ENCODE measurements around the gene DPM2.

DPM2 gene

GRCh38 chr9:127972236-127972871 is 34.7 kb upstream of the DPM2 start:
- no peak for DNase-seq

- peak; percentile 44 for DNase-seq
These were observed 33.9 kb upstream of the DPM2 start for GRCh38 chr9:127971357-127972235.

DNA sequence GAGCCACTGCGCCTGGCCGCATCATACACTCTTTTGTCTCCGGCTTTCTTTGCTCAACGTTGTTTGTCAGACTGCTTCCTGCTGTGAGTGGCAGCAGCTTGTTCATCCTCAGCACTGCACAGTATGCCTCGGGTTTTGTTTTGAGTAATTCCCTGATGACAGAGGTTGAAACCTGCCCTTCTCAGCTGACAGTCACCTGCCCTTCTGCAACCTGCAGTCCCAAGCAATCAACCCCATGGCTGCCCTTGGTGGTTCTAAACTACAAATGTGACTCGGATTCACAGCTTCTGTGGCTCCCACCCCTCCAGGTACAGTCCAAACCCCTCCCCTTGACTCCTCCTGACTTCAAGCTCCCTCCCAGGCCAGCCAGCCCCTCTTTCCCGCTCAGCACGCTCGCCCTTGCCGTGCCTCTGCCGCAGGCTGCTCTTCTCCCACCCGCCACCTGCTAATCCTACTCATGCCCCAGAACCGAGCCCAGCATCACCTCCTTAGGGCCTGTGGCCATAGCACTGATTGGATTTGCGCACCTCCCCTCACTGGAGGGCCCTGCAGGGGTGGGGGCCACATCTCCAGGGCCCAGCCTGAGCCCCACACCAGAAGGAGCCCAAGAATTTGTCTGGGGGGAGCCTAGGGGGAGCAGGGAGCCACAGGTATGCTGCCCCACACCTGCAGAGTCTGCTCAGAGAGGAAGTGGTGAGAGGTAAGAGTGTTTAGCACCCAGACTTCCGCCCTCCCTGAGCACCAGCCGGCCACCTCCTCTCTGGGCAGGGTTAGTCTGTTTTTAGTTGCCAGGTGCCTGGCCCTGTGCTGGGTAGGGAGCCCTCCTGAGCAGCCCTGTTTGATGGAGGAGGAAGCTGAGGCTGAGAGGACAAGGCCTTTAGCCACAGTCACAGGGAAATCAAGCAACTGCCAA is 33.0 kb upstream of the DPM2 start:
- DNase-seq, result peak; percentile 63

DNA sequence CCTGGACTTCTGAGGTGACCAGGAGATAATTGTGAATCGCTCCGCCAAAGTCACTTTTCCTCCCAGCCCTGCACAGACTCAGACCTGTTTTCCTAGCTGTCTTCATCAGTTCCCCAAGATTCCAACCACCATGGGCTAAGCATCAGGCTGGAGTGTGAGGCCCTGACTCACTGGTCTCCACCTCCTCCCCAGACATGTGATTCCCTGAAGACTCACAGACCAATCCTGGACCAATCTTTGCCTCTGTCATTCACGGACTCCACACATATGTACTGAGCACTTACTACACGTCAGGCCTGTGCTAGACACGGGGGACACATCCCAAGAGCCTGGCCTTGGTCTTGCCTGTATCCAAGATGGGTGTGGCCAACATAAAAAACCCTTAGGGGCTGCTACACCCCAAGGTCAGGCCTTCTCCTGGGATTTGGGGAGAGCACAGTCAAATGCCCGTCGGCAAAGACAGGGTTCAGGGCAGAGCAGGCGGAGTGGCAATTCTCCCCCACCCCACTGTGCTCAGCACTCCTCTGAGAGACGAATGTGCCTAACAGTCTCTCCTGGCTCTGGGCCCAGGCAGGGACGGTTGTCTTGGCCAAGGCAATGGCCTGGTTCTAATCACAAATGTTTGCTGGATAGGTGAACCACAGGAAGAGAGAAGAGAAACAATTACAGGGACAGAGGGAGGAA is 31.2 kb upstream of the DPM2 start:
- DNase-seq, result no peak

- DNase-seq, result peak; percentile 31
These were observed 30.4 kb upstream of the DPM2 start for GRCh38 chr9:127968042-127968441.

- DNase-seq, result peak; percentile 32
These were observed 29.6 kb upstream of the DPM2 start for GRCh38 chr9:127967151-127967809.

DNA sequence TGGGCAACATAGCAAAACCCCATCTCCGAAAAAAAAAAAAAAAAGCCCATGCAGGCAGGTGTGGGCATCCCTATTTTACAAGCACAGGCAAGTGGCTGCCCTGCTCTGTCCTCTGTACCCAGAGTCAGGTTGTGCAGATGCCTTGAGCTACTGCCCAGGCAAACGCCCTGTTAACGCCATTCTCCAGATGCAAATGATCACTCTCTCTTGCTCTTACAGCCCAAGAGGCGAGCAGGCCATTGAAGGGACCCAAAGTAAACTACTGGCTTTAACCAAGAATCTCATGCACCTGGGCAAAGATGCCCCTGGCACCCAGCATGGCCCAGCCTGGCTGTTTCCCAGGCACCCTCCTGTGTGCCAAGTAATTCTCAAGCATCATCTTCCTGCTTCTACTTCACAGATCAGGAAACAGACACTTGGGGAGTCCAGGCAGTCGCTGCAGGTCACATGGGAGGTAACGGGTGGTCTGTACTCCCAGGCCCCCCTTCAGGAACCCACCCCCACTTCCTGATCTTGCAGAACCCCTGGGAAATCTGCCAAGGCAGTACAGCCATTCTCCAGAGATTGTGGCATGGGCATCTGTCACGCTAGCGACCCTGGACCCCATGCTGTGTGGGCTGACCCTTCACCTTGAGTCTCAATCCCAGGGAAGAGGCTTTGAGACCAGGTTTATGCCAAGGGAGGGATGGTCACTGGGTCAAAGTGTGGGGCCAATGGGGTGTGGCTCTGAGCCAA is 28.9 kb upstream of the DPM2 start:
- no peak for DNase-seq

GRCh38 chr9:127965953-127966352 is 28.3 kb upstream of the DPM2 start:
- DNase-seq, result no peak

DNA sequence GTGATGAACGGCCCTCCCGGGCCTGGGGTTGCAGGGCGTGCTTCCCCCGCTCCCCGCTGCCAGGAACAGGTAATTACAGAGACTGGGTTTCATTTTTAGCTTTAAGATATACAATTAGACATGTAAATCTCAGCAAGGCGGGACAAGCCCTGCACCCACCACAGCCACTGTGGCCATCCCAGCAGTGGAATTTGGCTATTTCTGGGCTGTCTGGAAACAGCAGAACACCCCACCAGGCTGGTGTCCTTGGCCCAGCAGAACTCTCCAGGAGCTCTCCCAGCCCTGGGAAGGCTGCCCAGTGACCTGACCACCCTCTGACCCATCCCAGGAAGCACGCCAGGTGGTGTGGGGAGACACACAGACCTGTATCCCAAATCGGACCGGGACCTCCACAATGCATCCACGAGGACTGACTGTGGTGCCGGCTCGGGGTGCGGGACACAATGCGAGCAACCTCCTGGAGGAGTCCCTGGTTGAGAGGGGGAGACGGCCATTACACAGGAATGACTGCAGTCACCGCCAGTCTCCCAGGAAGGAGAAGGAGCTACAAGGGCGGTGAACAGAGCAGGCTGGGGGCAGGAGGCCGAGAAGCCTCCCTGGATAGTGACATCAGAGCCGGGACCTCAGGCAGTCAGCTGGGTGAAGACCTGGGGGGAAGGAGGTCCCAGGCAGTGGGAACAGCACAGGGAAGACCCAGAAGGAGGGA is 25.9 kb upstream of the DPM2 start:
- DNase-seq, result peak; percentile 30

GRCh38 chr9:127963041-127963358 is 25.3 kb upstream of the DPM2 start:
- no peak for DNase-seq

DNA sequence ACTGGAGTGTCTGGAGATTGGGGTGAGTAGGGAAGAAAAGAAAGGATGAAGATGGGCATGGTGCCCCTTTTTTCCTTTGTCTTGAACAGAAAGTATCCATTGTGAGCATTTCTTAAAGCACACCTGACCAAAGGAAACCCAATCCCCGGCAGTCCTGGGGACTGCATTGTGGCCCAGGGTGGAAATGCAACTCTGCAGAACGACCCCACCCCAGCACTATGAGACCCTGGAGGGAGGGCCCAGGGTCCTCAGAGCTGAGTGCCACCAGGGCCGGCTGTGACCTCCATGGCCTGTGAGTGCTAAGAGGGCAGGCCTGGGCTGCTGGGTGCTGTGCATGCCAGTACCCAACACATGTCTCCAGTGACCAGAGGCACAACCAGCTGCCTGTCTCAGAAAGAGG is 24.6 kb upstream of the DPM2 start:
- DNase-seq, result no peak

- DNase-seq, result no peak
These were observed 24.0 kb upstream of the DPM2 start for GRCh38 chr9:127961613-127962155.

- DNase-seq, result no peak
These were observed 23.5 kb upstream of the DPM2 start for GRCh38 chr9:127961155-127961490.

DNA sequence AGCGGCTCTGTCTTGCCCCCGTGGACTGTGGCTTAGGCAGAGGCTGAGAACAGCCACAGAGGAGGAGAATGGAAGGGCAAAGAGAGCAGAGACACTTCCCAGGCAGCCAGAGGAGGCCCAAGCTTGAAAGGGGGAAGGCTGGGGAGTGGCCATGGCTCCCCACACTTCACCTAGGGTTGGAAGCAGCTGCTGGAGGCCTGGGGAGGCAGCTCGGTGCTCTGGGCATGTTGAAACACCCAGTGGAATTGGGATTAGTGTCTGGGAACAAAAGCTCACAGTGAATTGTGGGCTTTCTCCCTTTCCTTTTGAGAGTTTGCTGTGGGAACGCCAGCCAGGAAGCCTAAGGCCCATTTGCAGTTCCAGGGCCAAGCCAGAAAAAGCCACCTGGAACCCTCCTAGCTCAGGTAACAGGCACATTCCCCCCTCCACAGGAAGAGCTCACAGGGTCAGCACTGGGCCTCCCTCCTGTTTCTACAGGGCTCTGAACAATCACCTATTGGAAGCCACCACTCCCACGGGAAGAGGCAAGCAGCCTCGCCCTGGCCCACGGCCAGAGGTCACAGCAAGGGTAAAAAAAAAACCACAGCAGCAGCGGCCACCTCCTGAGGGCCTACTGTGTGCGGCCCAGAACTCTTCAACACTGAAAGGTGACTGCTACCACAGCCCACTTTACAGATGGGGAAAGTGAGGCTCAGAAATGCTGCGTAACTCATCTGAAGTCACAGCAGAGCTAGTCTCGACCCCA is 22.9 kb upstream of the DPM2 start:
- DNase-seq, result no peak

- no peak for DNase-seq
These were observed 22.3 kb upstream of the DPM2 start for GRCh38 chr9:127959841-127960409.

DNA sequence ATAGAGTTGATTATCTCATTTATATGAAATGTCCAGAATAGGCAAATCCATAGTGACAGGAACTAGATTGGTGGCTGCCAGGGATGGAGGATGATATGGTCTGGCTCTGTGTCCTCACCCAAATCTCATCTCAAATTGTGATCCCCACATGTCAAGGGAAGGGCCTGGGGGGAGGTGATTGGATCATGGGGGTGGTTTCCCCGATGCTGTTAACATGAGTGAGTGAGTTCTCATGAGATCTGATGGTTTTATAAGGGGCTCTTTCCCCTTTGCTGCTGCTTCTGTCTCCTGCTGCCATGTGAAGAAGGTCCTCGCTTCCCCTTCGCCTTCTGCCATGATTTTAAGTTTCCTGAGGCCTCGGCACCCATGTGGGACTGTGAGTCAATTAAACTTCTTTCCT is 21.7 kb upstream of the DPM2 start:
- DNase-seq, result no peak

- DNase-seq, result no peak
These were observed 21.1 kb upstream of the DPM2 start for GRCh38 chr9:127958728-127959127.

- peak; percentile 71 for DNase-seq
These were observed 17.8 kb upstream of the DPM2 start for GRCh38 chr9:127955294-127956015.

- DNase-seq, result no peak
These were observed 17.2 kb upstream of the DPM2 start for GRCh38 chr9:127954831-127955293.

Measured in activated CD4-positive, CD25-positive, alpha-beta regulatory T cell treated with anti-CD3 and anti-CD28 coated beads, Interleukin-2, amount 50 U/mL, for 72 hours (primary cell).